Measurements from ENCODE around the gene DNAH12.
"Not testable (repeated sequence)": the region's sequence is repeated elsewhere in the genome, so short reads cannot be mapped to it uniquely, and the experiment has no call there.

- TF ChIP-seq CTCF (conservative IDR thresholded peaks at IDR 0.05; ENCODE audit: low read length); EZH2phosphoT487 (IDR thresholded peaks at IDR 0.05; ENCODE audit: borderline replicate concordance): not testable (repeated sequence)
Measured at GRCh38 chr3:57477193-57477592, 67.0 kb downstream of the DNAH12 start.
